Gastrocnemius medialis (tissue), 4 donors: ENCODE measurements around the gene ERC1.

ENCODE experiments used
- POLR2A ChIP-seq, 2 donors: fragments of 450-650 bp; IDR thresholded peaks; one replicate each; pipeline ENCODE4 v1.6.1; 2017; ENCODE audit warnings: antibody characterized with exemption in 2 of 2, mild to moderate bottlenecking in 2 of 2, moderate library complexity in 2 of 2
- TF ChIP-seq, protein P1 (sequence below), 5 experiments: fragments of 450-650 bp in 3 of 5; fragments of 200-600 bp in 2 of 5; sonication (generic) in 2 of 5; IDR thresholded peaks in 4 of 5; conservative IDR thresholded peaks in 1 of 5; 1 replicate in 4 of 5; 2 replicates in 1 of 5; pipeline ENCODE4 v1.5.1; 2016 to 2019; ENCODE audit warnings: antibody characterized with exemption in 5 of 5, mild to moderate bottlenecking in 3 of 5, moderate library complexity in 3 of 5

DNA sequence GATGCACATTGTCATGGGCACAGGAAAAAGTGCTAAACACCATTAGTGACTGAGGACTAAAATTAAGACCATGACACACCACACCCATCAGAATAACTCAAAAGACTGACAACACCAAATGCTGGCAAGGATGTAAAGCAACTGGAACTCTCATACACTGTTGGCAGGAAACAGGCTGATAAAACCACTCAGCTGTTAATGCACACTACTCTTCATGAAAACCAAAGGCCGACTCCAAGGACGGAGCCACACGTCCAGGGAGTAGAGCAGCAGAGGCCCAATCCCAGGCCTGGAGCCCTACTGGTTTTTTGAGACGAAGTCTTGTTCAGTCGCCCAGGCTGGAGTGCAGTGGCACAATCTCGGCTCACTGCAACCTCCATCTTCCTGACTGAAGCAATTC is 48.0 kb upstream of the ERC1 start:
- TF ChIP-seq, protein P1, sequence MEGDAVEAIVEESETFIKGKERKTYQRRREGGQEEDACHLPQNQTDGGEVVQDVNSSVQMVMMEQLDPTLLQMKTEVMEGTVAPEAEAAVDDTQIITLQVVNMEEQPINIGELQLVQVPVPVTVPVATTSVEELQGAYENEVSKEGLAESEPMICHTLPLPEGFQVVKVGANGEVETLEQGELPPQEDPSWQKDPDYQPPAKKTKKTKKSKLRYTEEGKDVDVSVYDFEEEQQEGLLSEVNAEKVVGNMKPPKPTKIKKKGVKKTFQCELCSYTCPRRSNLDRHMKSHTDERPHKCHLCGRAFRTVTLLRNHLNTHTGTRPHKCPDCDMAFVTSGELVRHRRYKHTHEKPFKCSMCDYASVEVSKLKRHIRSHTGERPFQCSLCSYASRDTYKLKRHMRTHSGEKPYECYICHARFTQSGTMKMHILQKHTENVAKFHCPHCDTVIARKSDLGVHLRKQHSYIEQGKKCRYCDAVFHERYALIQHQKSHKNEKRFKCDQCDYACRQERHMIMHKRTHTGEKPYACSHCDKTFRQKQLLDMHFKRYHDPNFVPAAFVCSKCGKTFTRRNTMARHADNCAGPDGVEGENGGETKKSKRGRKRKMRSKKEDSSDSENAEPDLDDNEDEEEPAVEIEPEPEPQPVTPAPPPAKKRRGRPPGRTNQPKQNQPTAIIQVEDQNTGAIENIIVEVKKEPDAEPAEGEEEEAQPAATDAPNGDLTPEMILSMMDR (IDR thresholded peaks at IDR 0.05 in 4 of 5, conservative IDR thresholded peaks at IDR 0.05 in 1 of 5), result no peak
- TF ChIP-seq POLR2A (IDR thresholded peaks at IDR 0.05), result no peak
